Natural killer cell (primary cell): ENCODE results near the gene ZFAND2A. TPM values are rescaled to one million over a fixed set of nuclear protein-coding genes. Genes with fewer than 3 reads are reported as not detected.

Experiments
- ATAC-seq, 3 donors: fragments of 150-1000 bp in 2 of 3; fragments of 200-7000 bp in 1 of 3; cut with Tn5 transposase; 1 replicate in 1 of 3; 2 replicates in 2 of 3; pipeline ENCODE4 v1.10.0; 2021; ENCODE audit warnings: mild to moderate bottlenecking in 2 of 3, moderate library complexity in 2 of 3
- DNase-seq, 2 donors: peaks; one replicate each; pipeline versions ENCODE4 v3.0.0 to v3.0.0-alpha.2; 2013 to 2021; ENCODE audit warnings: mixed read lengths in 1 of 2
- H3K27ac ChIP-seq: one replicate; pipeline ENCODE4 v1.5.1; 2013; ENCODE audit warnings: mild to moderate bottlenecking, low read length
- H3K27me3 ChIP-seq: one replicate; pipeline ENCODE4 v1.6.1; 2013; ENCODE audit warnings: low read length; ENCODE audit not compliant: control insufficient read depth, insufficient read depth
- H3K36me3 ChIP-seq: one replicate; pipeline ENCODE4 v1.6.1; 2013; ENCODE audit warnings: low read length; ENCODE audit not compliant: control insufficient read depth, insufficient read depth
- H3K4me1 ChIP-seq: one replicate; pipeline ENCODE4 v1.6.1; 2013; ENCODE audit warnings: low read length; ENCODE audit not compliant: control insufficient read depth, insufficient read depth
- H3K4me3 ChIP-seq: one replicate; pipeline ENCODE4 v1.5.1; 2013; ENCODE audit warnings: low read length
- H3K9me3 ChIP-seq: one replicate; pipeline ENCODE4 v1.6.1; 2013; ENCODE audit warnings: low read length; ENCODE audit not compliant: control insufficient read depth, insufficient read depth
- H3K27ac Mint-ChIP-seq, 2 donors: one replicate each; pipeline ENCODE4 v1.8.0; 2022; ENCODE audit warnings: mild to moderate bottlenecking in 2 of 2, mixed read lengths in 2 of 2, moderate library complexity in 1 of 2
- H3K27me3 Mint-ChIP-seq, 2 donors: one replicate each; pipeline ENCODE4 v1.8.0; 2022; ENCODE audit warnings: low read depth in 2 of 2, mixed read lengths in 2 of 2
- H3K36me3 Mint-ChIP-seq: one replicate; pipeline ENCODE4 v1.8.0; 2022; ENCODE audit warnings: mixed read lengths
- H3K4me1 Mint-ChIP-seq, 2 donors: one replicate each; pipeline ENCODE4 v1.8.0; 2022; ENCODE audit warnings: mixed read lengths in 2 of 2
- H3K4me3 Mint-ChIP-seq: one replicate; pipeline ENCODE4 v1.8.0; 2022; ENCODE audit warnings: mild to moderate bottlenecking, moderate library complexity, mixed read lengths
- H3K9me3 Mint-ChIP-seq, 2 donors: one replicate each; pipeline ENCODE4 v1.8.0; 2022; ENCODE audit warnings: mixed read lengths in 2 of 2
- WGBS: methylation state at CpG from one replicate; pipeline ENCODE4 v1.1.7; 2013; ENCODE audit warnings: missing lambda C conversion rate; ENCODE audit not compliant: insufficient coverage; 5-methylcytosine and 5-hydroxymethylcytosine counted together
- intact Hi-C: fragments of 100-400 bp; cut with micrococcal nuclease; formaldehyde crosslinking; loops from one replicate; pipeline ENCODE4 v1.14.2; 2022
- total RNA-seq, 4 donors: library from RNA; stranded (reverse); fragments of 120-200 nt in 1 of 4; gene quantifications; one replicate each; pipeline versions ENCODE4 v1.2.3 to v1.2.4, GENCODE V29; 2013 to 2022
- TF ChIP-seq, protein P1 (sequence below): fragments of 200-600 bp; IDR thresholded peaks from one replicate; pipeline ENCODE4 v1.8.0; 2022; ENCODE audit warnings: antibody characterized with exemption

ZFAND2A gene
- total RNA-seq, 3 donors from 2014 or later (not counting 1 experiment from before 2014, with no cell fraction given): 99.1 to 122 (median 106) TPM

DNA sequence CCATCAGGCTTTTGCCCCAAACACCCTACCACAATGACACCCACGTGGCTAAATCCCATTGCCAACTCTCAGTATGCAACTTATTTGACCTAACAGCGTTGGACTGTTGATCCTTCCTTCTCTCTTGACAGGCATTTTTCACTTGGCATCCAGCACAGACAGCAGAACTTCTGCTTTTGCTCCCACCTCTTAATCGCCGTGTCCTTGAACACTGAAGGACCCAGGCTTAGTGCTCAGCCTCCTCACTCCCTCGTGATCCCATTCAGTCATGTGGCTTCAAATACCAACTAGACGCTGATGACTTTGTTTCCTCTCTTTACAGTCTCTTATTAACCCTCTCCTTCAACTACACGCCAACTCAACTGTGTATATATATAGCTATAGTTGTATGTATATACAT, 25.0 kb downstream of the ZFAND2A start:
- H3K36me3 ChIP-seq: no peaks in the 10 kb centered on the region
- H3K9me3 Mint-ChIP-seq: no peaks in the 10 kb centered on the region
- no peak overlapping the region for H3K4me3 ChIP-seq
- H3K36me3 Mint-ChIP-seq: no peaks in the 10 kb centered on the region
- DNase-seq: no peak
- no peaks in the 10 kb centered on the region for H3K27me3 ChIP-seq
- no peaks in the 10 kb centered on the region for H3K27me3 Mint-ChIP-seq
- no peak overlapping the region for H3K27ac ChIP-seq
- no peak overlapping the region for H3K27ac Mint-ChIP-seq
- intact Hi-C loops: no loop called here
- 93% methylated on average over 5 of the region's 7 CpGs for WGBS
- peaks cover 16 to 18% of the 10 kb centered on the region in 2 donors for H3K4me1 Mint-ChIP-seq
- H3K4me1 ChIP-seq: peaks cover 17% of the 10 kb centered on the region
- TF ChIP-seq, protein P1, sequence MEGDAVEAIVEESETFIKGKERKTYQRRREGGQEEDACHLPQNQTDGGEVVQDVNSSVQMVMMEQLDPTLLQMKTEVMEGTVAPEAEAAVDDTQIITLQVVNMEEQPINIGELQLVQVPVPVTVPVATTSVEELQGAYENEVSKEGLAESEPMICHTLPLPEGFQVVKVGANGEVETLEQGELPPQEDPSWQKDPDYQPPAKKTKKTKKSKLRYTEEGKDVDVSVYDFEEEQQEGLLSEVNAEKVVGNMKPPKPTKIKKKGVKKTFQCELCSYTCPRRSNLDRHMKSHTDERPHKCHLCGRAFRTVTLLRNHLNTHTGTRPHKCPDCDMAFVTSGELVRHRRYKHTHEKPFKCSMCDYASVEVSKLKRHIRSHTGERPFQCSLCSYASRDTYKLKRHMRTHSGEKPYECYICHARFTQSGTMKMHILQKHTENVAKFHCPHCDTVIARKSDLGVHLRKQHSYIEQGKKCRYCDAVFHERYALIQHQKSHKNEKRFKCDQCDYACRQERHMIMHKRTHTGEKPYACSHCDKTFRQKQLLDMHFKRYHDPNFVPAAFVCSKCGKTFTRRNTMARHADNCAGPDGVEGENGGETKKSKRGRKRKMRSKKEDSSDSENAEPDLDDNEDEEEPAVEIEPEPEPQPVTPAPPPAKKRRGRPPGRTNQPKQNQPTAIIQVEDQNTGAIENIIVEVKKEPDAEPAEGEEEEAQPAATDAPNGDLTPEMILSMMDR: no peak
- no peak overlapping the region for H3K4me3 Mint-ChIP-seq
- ATAC-seq: no peak
- H3K9me3 ChIP-seq: no peaks in the 10 kb centered on the region

DNA sequence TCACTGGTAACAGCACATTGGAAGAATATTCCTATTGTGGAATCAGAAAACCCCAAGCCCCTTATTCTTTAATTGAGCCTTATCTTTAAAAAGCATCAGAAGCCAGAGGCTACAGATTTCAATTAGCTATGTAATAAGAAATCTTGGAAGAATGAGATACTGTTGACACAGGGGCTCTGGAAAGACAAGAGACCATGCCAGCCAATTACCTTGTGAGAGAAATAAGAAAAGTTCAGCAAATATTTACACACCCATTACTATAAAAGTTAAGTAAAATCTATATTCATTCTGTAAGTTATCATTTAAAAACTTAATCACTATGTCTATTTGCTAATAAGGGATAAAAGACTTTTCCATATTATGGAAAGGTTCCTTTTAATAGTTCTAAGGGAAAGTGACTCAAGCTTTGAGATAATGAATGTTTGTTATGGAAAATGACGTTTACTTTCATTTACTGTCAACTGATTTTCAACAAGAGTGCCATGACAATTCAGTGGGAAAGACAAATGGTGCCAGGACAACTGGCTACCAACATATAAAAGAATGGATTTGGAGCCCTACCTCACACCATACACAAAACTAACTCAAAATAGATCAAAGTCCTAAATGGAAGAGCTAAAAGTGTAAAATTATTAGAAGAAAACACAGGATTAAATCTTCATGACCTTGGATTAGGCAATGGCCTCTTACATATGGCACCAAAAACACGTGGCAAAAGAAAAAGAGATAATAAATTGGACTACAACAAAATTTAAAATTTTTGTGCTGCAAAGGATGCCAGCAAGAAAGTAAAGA, 28.3 kb downstream of the ZFAND2A start:
- Mint-ChIP-seq H3K36me3 (no peaks in the 10 kb centered on the region), H3K27me3 (no peaks in the 10 kb centered on the region), H3K27ac (no peak overlapping the region), H3K4me3 (no peak overlapping the region), H3K4me1 (peaks cover 2% of the 10 kb centered on the region in 2 donors), H3K9me3 (no peaks in the 10 kb centered on the region)
- 92% methylated on average over 1 of the region's 2 CpGs for WGBS
- DNase-seq: no peak
- Histone ChIP-seq H3K27me3 (no peaks in the 10 kb centered on the region), H3K4me1 (no peaks in the 10 kb centered on the region), H3K4me3 (no peak overlapping the region), H3K9me3 (no peaks in the 10 kb centered on the region), H3K36me3 (peaks cover 2% of the 10 kb centered on the region), H3K27ac (no peak overlapping the region)
- TF ChIP-seq, protein P1: no peak
- no peak for ATAC-seq
- intact Hi-C loops: no loop called here

DNA sequence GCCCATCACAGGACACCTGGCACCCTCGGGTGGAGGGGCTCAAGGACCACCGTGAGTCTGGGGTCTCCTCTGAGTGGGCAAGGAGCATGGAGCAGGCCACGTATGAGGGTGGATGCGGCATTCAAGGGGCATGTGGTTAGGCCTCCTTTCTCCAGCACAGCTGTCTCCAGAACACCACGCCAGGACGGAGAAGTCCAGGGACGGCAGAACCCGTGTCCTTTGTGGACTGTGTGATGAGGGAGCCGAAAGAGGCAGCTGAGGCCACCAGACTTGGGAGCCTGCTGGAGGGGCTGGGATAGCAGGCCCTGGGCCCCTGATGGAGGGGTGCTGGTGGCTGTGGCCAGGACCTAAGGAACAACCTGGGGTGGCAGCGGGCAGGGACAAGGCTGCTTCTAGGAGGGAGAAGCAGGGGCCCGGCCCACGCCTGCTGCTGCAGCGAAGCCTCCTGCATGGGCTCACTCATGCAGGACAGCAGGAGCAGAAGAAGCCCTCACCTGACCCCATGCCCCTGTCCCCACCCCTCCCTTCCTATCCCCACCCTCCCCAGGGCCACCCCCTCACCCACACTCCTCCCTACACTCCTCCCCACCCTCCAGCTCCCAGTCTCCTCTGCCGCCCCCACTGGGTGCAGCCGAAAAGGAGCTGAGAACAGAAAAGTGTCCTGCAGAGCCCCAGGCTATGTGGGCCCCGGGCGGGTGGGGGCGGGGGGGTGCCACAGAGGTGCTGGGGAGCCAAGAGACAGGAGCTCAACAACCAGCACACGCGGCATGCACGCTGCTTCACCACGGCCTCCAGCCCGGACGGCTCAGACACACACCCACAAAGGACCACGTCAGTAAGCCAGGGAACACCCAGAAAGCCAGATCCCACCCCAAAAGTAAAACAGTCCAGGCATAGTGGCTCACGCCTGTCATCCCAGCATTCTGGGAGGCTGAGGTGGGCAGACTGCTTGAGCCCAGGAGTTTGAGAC, 29.7 kb downstream of the ZFAND2A start:
- no peaks in the 10 kb centered on the region for H3K27me3 Mint-ChIP-seq
- no peaks in the 10 kb centered on the region for H3K4me1 Mint-ChIP-seq
- Histone ChIP-seq H3K4me3 (no peak overlapping the region), H3K27ac (no peak overlapping the region), H3K4me1 (no peaks in the 10 kb centered on the region), H3K9me3 (no peaks in the 10 kb centered on the region), H3K36me3 (peaks cover 4% of the 10 kb centered on the region), H3K27me3 (no peaks in the 10 kb centered on the region)
- H3K4me3 Mint-ChIP-seq: no peak overlapping the region
- intact Hi-C loops: no loop called here
- no peak overlapping the region for H3K27ac Mint-ChIP-seq
- TF ChIP-seq, protein P1: no peak
- H3K9me3 Mint-ChIP-seq: no peaks in the 10 kb centered on the region
- H3K36me3 Mint-ChIP-seq: no peaks in the 10 kb centered on the region
- ATAC-seq (no peak), DNase-seq (no peak)
- WGBS: 96% methylated on average over 26 of the region's 26 CpGs
